ENCODE measurements around the gene CNTNAP3B.
"Not testable (repeated sequence)": the region's sequence is repeated elsewhere in the genome, so short reads cannot be mapped to it uniquely, and the experiment has no call there.

- not testable (repeated sequence) for TF ChIP-seq SIN3A (IDR thresholded peaks at IDR 0.05; ENCODE audit: borderline replicate concordance, low read depth, low read length); SMC3 (IDR thresholded peaks at IDR 0.05; ENCODE audit: low read depth, low read length); GABPA (IDR thresholded peaks at IDR 0.05; ENCODE audit: low read depth); CTCF (IDR thresholded peaks at IDR 0.05); RAD21 (IDR thresholded peaks at IDR 0.05; ENCODE audit: low read length); MXI1 (IDR thresholded peaks at IDR 0.05; ENCODE audit: low read depth, low read length)
Observed at GRCh38 chr9:42095929-42096328, 33.3 kb downstream of the CNTNAP3B start.
